Nephron (organoid): ENCODE results near the gene STK16.

Experiments used
- H3K27ac Mint-ChIP-seq, 3 experiments: 2 replicates each; pipeline ENCODE4 v1.8.0; 2020; ENCODE audit warnings: mixed read lengths in 3 of 3, mild to moderate bottlenecking in 2 of 3, moderate library complexity in 1 of 3
- H3K27me3 Mint-ChIP-seq: 2 replicates; pipeline ENCODE4 v1.8.0; 2021; ENCODE audit warnings: low read depth, mild to moderate bottlenecking, moderate library complexity, mixed read lengths
- H3K36me3 Mint-ChIP-seq: 2 replicates; pipeline ENCODE4 v1.8.0; 2020; ENCODE audit warnings: low read depth, mixed read lengths
- H3K4me1 Mint-ChIP-seq: 2 replicates; pipeline ENCODE4 v1.8.0; 2020; ENCODE audit warnings: mixed read lengths
- H3K4me3 Mint-ChIP-seq, 3 experiments: 2 replicates each; pipeline ENCODE4 v1.8.0; 2020; ENCODE audit warnings: mild to moderate bottlenecking in 3 of 3, mixed read lengths in 3 of 3, moderate library complexity in 2 of 3
- H3K9me3 Mint-ChIP-seq: 2 replicates; pipeline ENCODE4 v1.8.0; 2020; ENCODE audit warnings: mixed read lengths
- CTCF ChIP-seq, 3 experiments: fragments of 200-600 bp; sonication (generic); IDR thresholded peaks; one replicate each; pipeline ENCODE4 v1.5.0; 2021; ENCODE audit warnings: antibody characterized with exemption in 3 of 3; ENCODE audit not compliant: unreplicated experiment in 3 of 3

Gene STK16

GRCh38 chr2:219207884-219208740 lies 37.2 kb upstream of the STK16 start:
- peak overlapping the region; percentile 62 to 97 (median 85) for H3K27ac Mint-ChIP-seq
- H3K9me3 Mint-ChIP-seq, result no peaks in the 10 kb centered on the region
- peak overlapping the region; percentile 83 to 97 (median 92) for H3K4me3 Mint-ChIP-seq
- H3K36me3 Mint-ChIP-seq, result peaks cover 31% of the 10 kb centered on the region
- peaks cover 5% of the 10 kb centered on the region for H3K27me3 Mint-ChIP-seq
- H3K4me1 Mint-ChIP-seq, result peaks cover 23% of the 10 kb centered on the region
- no peak for TF ChIP-seq CTCF (IDR thresholded peaks at IDR 0.05; ENCODE audit: unreplicated experiment in 3 of 3)

DNA sequence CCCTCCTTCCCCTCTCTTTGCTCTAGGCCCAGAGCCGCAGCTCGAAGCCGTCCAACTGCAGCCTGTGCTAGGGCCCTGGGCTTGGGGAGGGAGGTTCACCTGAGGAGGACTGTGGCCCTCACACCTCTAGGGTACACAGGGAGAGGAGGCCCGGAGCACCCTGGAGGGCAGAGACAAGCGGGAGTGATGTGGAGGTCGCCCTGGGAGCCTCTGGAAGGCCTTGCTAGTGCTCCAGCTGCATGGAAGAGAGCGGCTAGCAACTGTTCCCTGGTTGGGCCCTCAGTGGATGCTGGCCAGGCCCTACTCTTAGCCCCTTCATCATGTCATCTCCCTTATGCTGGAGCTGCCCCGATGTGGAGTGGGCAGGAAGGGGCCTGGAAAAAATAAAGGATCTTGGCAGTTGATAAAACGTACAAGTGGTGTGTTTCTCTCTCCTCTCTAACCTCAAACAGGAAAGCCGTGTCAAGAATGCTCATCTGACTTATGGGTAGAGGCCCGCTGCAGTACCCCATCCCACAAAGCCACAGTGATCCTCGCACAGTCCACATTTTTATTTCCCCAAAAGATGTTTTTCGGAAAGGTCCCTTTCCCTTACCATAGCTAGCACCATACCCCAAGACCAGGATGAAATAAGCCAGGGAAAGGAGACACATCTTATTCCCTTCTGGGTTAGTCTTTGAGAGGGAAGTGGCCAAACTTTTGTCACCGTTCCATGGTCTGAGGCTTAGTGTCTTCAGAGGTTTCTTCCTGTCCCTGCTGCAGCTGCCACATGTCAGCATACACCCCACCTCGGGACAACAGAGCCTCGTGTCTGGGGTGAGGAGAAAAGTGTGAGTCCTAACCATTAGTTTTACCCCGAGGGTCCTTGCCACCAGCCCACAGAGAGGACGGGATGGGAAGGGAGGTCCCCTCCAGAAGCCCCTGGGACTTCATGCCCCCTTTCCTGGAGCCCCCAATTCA lies 35.8 kb upstream of the STK16 start:
- Mint-ChIP-seq H3K4me1 (peaks cover 23% of the 10 kb centered on the region), H3K27me3 (no peaks in the 10 kb centered on the region), H3K4me3 (peak overlapping the region; percentile 54 to 97 (median 83)), H3K36me3 (peaks cover 41% of the 10 kb centered on the region), H3K9me3 (no peaks in the 10 kb centered on the region), H3K27ac (no peak overlapping the region)
- no peak for TF ChIP-seq CTCF (IDR thresholded peaks at IDR 0.05; ENCODE audit: unreplicated experiment in 3 of 3)

DNA sequence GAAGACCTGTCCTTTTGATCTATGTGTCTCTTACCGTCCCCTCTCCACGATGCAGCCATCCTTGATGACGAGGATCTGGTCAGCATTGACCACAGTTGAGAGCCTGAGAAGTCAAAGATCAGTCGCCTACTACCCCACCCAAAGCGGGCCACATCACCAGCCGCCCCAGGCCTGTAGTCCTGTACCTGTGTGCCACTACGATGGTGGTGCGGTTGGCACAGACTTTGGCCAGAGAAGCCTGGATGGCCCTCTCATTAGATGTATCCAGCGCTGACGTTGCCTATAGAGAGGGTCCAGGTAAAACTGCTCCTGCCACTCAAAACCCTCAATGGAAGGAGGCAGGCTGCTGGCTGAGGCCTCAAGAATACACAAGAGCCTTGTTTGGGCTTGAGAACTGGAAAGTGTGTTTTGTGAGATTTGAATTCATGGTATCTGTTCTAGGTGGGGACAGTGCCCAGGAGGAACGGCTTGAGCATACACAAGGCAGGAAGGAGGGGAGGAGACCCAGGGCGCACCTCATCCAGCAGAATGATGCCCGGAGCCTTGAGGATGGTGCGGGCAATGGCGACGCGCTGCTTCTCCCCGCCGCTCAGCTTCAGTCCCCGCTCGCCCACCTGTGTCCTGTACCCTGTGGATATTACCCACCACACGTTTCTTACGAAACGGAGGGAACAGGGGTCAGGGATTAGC lies 34.9 kb upstream of the STK16 start:
- no peaks in the 10 kb centered on the region for H3K27me3 Mint-ChIP-seq
- peaks cover 44% of the 10 kb centered on the region for H3K36me3 Mint-ChIP-seq
- peak overlapping the region in 2 of 3 experiments; percentile 23 to 28 for H3K4me3 Mint-ChIP-seq
- peaks cover 28% of the 10 kb centered on the region for H3K4me1 Mint-ChIP-seq
- H3K9me3 Mint-ChIP-seq, result no peaks in the 10 kb centered on the region
- no peak for TF ChIP-seq CTCF (IDR thresholded peaks at IDR 0.05; ENCODE audit: unreplicated experiment in 3 of 3)
- H3K27ac Mint-ChIP-seq, result no peak overlapping the region

- H3K9me3 Mint-ChIP-seq, result no peaks in the 10 kb centered on the region
- no peak overlapping the region for H3K27ac Mint-ChIP-seq
- no peak for TF ChIP-seq CTCF (IDR thresholded peaks at IDR 0.05; ENCODE audit: unreplicated experiment in 3 of 3)
- H3K27me3 Mint-ChIP-seq, result no peaks in the 10 kb centered on the region
- peaks cover 44% of the 10 kb centered on the region for H3K36me3 Mint-ChIP-seq
- peak overlapping the region in 1 of 3 experiments; percentile 64 for H3K4me3 Mint-ChIP-seq
- peaks cover 28% of the 10 kb centered on the region for H3K4me1 Mint-ChIP-seq
These were observed 34.4 kb upstream of the STK16 start for GRCh38 chr2:219210886-219211362.

- TF ChIP-seq CTCF (IDR thresholded peaks at IDR 0.05; ENCODE audit: unreplicated experiment in 3 of 3), result no peak
- Mint-ChIP-seq H3K27ac (no peak overlapping the region), H3K36me3 (peaks cover 44% of the 10 kb centered on the region), H3K4me3 (no peak overlapping the region), H3K9me3 (no peaks in the 10 kb centered on the region), H3K4me1 (peaks cover 21% of the 10 kb centered on the region), H3K27me3 (no peaks in the 10 kb centered on the region)
These were observed 32.3 kb upstream of the STK16 start for GRCh38 chr2:219213026-219213415.
